ENCODE results near the gene RNF166. TPM values are rescaled to one million over a fixed set of nuclear protein-coding genes. Genes with fewer than 3 reads are reported as not detected.

The RNF166 gene
- total RNA-seq, 1 donor from 2014 or later, result 14.2 TPM

DNA sequence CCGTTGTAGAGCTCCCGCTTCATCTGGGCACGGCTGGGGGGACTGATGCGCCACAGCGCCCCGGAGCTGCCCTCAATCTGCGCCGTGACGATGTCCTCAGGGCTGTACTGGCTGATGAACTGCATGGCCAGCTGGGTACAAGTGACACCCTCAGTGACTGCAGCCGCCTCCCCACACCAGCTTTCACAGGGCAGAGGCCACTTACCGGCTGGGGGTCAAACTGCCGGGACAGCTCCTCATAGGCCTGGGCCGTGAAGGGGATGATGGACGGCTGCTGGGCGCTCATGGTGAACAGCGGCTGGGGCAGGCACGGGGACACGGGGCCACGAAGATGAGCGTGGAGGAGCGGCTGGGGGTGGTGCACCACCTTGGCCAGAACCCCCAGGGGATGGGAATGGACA is 10.4 kb upstream of the RNF166 start:
- no peak for DNase-seq
- TF ChIP-seq, protein P1, sequence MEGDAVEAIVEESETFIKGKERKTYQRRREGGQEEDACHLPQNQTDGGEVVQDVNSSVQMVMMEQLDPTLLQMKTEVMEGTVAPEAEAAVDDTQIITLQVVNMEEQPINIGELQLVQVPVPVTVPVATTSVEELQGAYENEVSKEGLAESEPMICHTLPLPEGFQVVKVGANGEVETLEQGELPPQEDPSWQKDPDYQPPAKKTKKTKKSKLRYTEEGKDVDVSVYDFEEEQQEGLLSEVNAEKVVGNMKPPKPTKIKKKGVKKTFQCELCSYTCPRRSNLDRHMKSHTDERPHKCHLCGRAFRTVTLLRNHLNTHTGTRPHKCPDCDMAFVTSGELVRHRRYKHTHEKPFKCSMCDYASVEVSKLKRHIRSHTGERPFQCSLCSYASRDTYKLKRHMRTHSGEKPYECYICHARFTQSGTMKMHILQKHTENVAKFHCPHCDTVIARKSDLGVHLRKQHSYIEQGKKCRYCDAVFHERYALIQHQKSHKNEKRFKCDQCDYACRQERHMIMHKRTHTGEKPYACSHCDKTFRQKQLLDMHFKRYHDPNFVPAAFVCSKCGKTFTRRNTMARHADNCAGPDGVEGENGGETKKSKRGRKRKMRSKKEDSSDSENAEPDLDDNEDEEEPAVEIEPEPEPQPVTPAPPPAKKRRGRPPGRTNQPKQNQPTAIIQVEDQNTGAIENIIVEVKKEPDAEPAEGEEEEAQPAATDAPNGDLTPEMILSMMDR (IDR thresholded peaks at IDR 0.05; ENCODE audit: borderline replicate concordance), result no peak
- no peaks in the 10 kb centered on the region for H3K9me3 ChIP-seq (replicated peaks)
- no peak overlapping the region for H3K4me3 ChIP-seq
- intact Hi-C loops (cut with micrococcal nuclease), result no loop called here
- peaks cover 83% of the 10 kb centered on the region for H3K36me3 ChIP-seq
- H3K27ac ChIP-seq (replicated peaks), result no peak overlapping the region
- H3K27me3 ChIP-seq (ENCODE audit: low read depth), result no peaks in the 10 kb centered on the region
- peaks cover 9% of the 10 kb centered on the region for H3K4me1 ChIP-seq

DNA sequence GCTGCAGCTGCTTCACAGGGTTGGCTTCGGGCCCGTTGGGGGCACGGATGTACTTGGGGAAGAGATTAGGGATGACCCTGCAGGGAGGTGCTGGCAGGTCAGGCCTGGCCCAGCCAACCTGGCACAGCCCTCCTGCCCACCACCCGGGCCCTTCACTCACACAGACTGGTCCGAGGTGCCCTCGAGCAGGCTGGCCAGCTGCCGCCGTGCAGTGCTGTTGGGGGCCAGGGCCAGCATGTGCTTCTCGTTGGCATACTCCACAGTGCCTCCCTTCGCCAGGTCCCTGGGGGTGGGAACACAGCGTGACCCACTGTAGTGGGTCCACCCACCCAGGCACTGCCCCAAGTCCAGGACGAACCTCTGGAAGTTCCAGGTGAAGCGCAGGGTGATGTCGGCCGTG is 10.0 kb upstream of the RNF166 start:
- DNase-seq, result no peak
- peaks cover 9% of the 10 kb centered on the region for H3K4me1 ChIP-seq
- TF ChIP-seq, protein P1 (IDR thresholded peaks at IDR 0.05; ENCODE audit: borderline replicate concordance), result no peak
- H3K9me3 ChIP-seq (replicated peaks), result no peaks in the 10 kb centered on the region
- no peak overlapping the region for H3K4me3 ChIP-seq
- no peaks in the 10 kb centered on the region for H3K27me3 ChIP-seq (ENCODE audit: low read depth)
- H3K36me3 ChIP-seq, result peaks cover 79% of the 10 kb centered on the region
- H3K27ac ChIP-seq (replicated peaks), result no peak overlapping the region
- intact Hi-C loops (cut with micrococcal nuclease), result no loop called here

DNA sequence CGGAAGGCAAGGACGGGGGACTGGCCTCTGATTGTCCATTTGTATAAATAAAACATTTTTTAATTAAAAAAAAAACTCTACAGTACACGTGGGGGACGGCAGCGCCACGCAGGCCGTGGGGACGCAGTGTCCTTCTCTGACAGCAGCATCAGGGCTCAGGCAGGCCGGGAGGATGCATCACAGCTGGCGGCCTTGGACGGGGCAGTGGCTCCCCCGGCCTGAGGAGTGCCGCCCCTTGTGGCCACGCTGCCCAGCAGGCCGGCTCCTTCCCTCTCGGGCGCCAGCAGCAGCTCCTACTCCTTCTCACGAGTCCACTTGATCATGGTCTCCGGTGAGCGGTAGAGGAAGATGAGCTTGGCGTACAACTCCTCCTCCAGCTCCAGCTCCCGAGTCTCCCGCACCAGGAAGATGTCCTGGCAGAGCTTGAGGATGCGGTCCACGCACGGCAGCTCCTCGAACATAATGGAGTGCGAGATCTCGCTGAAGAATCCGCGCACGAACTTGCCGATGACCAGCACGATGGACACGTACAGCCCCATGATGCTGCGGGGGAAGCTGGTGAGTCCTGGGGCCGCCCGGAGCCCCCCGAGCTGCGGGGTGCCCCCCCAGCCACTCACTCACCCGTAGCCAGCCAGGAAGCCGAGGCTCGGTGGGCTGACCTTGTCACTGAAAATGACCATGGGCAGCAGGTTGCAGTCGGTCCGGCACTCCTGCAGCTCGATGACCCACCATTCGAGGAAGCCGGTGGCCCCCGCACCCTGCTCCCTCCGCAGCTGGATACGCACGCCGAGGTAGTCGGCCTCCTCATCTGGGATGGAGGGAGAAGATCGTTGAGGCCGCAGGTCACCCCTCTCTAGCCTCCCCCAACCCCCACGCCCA is 9.3 kb upstream of the RNF166 start:
- no peaks in the 10 kb centered on the region for H3K9me3 ChIP-seq (replicated peaks)
- TF ChIP-seq, protein P1 (IDR thresholded peaks at IDR 0.05; ENCODE audit: borderline replicate concordance), result no peak
- no peak for DNase-seq
- H3K4me1 ChIP-seq, result peaks cover 9% of the 10 kb centered on the region
- peaks cover 72% of the 10 kb centered on the region for H3K36me3 ChIP-seq
- H3K27me3 ChIP-seq (ENCODE audit: low read depth), result no peaks in the 10 kb centered on the region
- intact Hi-C loops (cut with micrococcal nuclease), result no loop called here
- H3K4me3 ChIP-seq, result no peak overlapping the region
- no peak overlapping the region for H3K27ac ChIP-seq (replicated peaks)

DNA sequence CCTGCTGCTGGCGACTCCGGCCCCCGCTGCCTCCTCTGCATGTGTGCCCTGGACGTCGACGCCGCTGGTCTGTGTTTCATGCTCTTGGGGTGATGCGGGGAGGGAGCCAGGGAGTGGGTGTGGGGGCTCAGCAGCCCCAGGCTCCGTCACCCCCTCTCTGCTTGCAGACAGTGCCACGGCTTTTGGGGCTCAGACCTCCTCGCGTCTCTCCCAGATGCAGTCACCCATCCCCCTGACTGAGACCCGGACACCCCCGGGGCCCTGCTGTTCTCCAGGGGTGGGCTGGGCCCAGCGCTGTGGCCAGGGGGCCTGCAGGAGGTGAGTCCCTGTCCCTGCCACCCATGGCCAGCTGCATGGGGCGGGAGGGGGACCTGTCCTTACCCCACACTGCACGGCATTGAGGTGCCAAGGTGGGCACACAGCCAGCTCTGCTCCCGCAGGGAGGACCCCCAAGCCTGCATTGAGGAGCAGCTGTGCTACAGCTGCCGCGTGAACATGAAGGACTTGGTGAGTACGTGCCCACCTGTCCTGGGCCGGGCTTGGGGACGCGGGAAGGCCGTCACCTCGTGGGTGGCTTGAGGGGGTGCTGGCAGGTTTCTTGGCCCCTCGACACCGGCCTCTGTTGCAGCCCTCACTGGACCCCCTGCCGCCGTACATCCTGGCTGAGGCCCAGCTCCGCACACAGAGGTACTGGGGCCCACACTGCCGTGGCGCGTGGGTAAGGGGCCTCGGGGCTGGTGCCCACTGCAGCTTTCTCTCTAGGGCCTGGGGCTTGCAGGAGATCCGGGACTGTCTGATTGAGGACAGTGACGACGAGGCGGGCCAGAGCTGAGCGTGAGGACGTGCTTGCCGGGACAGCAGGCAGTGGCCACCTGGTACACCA is 8.5 kb upstream of the RNF166 start:
- no peaks in the 10 kb centered on the region for H3K27me3 ChIP-seq (ENCODE audit: low read depth)
- no peak overlapping the region for H3K27ac ChIP-seq (replicated peaks)
- H3K36me3 ChIP-seq, result peaks cover 63% of the 10 kb centered on the region
- no peak overlapping the region for H3K4me3 ChIP-seq
- H3K9me3 ChIP-seq (replicated peaks), result no peaks in the 10 kb centered on the region
- intact Hi-C loops (cut with micrococcal nuclease), result no loop called here
- H3K4me1 ChIP-seq, result peaks cover 9% of the 10 kb centered on the region
- TF ChIP-seq, protein P1 (IDR thresholded peaks at IDR 0.05; ENCODE audit: borderline replicate concordance), result no peak
- DNase-seq, result no peak

DNA sequence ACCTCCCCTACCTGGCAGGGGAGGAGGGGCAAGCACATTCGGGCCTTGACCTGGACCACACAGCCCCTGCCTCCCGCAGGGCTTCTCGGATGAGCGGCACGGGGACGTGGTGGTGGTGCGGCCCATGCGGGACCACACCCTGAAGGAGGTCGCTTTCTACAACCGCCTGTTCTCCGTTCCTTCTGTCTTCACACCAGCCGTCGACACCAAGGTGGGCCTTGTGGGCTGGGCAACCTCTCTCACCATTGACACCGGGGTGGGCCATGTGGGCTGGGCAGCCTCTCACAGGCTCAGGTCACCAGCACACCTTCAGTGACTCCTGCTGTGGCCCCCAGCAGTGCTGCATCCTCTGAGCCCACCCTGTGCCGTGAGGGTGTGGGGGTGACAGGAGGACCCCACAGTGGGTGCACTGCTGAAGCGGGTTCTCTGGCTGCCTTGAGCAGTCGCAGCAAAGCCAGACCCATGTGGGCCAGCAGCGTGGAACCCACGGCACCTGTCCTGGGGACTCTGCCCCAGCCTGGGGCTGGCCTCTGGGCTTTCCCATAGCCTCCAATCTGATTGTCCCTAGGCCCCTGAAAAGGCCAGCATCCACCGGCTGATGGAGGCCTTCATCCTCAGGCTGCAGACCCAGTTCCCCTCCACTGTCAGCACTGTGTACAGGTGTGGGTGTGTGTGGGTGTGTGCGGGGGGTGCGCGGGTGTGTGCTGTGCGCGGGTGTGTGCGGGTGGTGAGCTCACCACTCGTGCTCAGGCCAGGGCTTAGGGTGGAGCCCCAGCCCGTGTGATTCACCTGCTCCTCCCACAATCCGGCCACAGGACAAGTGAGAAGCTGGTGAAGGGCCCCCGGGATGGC is 7.6 kb upstream of the RNF166 start:
- Histone ChIP-seq H3K27ac (replicated peaks) (no peak overlapping the region), H3K27me3 (ENCODE audit: low read depth) (no peaks in the 10 kb centered on the region), H3K36me3 (peaks cover 55% of the 10 kb centered on the region), H3K4me1 (peaks cover 2% of the 10 kb centered on the region), H3K9me3 (replicated peaks) (no peaks in the 10 kb centered on the region), H3K4me3 (no peak overlapping the region)
- intact Hi-C loops (cut with micrococcal nuclease), result no loop called here
- TF ChIP-seq, protein P1 (IDR thresholded peaks at IDR 0.05; ENCODE audit: borderline replicate concordance), result no peak
- DNase-seq, result no peak

Measured in left ventricle myocardium inferior (tissue), 1 donor.